GM21423 (cell line): ENCODE measurements around the gene RBM33.

ENCODE experiments used
- ATAC-seq: cut with Tn5 transposase; IDR thresholded peaks from one replicate; pipeline ENCODE4 v1.9.1; 2021; ENCODE audit warnings: mild to moderate bottlenecking, moderate library complexity; ENCODE audit not compliant: unreplicated experiment

Gene RBM33

DNA sequence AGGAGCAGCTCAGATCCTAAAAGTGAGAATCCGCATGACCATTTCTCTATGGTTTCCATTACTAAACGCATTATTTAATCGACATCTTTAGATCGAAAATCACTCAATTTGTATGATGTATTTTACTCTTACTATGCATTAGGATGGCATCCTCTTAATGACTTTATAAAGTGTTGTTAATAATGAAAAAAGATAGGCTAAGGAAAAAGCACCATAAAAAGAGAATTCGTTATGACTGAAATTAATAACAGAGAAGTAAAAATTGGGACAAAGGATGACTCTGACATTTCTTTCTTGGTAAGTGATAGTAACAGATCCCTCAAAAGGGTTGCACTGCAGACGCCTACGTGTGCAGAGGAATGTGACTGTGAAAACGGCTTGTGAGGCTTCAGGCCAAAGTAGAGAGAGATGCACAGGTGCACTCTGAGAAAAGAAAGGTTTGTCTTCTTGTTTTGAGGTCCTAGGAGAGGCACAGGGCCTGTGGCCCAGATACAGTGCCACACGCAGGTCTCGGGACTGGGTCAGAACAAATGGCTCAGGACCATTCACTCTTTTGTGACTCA, 23.0 kb upstream of the RBM33 start:
- no peak for ATAC-seq

DNA sequence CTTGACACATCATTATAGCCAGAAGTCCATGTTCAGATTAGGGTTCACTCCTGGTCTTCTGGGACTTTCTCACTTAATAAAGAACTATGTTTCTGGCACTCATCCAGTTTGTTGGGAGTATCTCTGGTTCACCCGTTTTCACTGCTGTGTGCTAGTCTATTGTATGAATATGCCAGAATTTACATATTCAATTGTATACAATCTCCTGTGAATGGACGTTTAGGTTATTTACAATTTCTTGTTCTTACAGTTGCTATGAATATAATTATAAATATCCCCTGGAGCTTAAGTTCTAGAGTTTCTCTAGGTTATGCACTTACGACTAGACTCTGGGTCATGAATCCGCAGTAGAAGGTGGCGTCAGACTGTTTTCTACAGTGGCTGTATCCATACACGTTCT, 20.0 kb upstream of the RBM33 start:
- ATAC-seq = no peak

DNA sequence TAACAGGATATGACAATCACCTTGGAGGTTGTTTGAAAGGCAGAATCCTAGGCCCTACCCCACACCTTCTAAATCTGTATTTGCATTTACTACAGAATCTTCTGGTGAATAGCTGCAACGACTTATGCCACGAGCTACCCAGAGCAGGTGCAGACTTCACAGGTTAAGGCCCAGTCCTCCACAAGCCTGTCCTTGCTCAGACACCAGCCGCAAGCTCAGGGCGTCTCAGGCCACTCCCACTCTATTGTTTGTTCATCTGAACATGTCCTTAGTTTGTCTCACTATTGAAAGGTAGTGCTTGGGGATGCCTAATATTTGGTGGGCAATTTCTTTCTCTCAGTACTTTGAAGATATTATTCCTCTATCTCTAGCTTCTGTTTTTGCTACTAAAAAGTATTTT, 18.9 kb upstream of the RBM33 start:
- no peak for ATAC-seq

DNA sequence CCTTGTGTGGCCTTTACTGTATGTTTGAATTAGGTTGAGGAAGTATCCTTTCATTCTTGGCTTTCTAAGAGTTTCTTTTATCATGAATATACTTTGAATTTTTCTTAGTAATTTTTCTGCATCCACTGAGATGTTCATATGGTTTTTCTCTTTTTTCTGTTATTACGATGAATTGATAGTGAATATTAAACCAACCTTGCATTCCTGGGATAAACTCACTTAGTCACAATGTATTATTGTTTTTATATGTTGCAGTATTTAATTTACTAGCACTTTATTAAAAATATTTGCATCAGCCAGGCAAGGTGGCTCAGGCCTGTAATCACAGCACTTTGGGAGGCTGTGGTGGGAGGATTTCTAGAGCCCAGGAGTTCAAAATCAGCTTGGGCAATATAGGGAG, 15.3 kb upstream of the RBM33 start:
- ATAC-seq = no peak

DNA sequence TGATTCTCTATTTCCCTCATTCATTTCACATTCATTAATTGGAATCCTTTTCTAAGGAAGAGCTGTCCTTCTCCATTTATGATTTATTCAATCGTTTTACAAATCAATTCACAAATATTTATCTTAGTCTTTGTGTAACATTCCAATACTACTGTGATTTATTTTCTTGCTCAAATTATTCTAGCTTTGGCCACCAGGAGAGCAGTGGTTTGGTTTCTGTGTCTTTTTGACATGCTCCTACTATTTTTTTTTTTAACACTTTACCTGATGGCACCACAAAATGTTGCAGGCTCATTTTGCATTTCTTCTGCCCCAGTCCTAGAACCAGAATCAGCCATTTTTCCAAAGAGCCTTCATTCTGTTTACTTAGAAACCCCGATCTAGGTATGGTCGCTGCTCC, 13.3 kb upstream of the RBM33 start:
- ATAC-seq = no peak

DNA sequence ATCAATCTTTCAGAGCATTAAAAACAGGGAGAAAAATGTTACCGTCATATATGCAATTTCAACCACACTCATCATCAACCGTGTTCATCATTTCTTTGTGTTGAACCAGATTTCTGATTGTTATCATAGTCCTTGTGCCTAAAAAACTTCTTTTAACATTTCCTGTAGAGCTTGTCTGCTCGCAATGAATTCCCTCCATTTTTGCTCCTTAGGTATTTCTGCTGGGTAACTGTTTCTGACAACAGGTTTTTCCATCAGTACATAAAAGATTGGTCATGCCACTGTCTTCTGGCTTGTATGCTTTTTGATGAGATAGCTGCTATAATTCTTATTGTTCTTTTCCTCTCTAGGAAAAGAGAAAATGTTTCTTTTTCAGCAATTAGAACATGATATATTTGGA, 8.6 kb upstream of the RBM33 start:
- no peak for ATAC-seq

DNA sequence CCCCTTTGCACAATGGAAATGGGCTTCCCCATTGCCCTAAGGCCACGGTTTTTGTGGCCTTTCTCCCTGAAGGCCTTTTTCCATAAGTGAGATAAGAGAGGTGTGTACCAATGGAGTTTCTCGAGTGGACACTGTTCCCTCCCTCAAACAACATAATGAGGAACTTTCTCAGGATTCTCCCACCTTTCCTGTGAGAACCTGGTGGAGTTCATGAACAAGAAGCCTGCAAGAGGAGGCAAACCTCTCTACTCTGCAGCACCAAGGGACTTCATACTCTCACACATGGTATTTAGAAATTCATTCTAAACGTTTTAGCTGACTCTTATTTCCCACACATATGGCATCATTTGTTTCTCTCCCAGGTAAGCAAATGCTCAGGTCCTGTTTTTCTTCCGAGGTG, 7.3 kb upstream of the RBM33 start:
- ATAC-seq = no peak

DNA sequence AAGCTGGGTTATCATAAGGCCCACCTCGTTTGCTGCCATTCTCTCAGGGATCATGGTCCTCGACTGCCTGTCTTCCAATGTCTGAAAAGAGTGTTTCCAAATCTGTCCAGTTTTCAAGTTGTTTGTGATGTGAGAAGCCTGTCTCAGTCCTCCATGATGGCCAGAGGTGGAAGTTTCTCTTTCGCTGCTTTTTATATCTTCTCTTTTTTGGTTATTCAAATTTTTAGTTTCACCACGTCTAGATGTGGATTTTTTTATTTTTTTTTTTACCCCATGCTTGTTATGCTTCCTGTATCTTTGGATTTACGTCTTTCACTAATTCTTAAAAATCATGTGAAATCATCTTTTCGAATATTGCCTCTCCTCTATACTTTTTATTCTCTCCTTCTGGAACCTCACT, 6.1 kb upstream of the RBM33 start:
- no peak for ATAC-seq

DNA sequence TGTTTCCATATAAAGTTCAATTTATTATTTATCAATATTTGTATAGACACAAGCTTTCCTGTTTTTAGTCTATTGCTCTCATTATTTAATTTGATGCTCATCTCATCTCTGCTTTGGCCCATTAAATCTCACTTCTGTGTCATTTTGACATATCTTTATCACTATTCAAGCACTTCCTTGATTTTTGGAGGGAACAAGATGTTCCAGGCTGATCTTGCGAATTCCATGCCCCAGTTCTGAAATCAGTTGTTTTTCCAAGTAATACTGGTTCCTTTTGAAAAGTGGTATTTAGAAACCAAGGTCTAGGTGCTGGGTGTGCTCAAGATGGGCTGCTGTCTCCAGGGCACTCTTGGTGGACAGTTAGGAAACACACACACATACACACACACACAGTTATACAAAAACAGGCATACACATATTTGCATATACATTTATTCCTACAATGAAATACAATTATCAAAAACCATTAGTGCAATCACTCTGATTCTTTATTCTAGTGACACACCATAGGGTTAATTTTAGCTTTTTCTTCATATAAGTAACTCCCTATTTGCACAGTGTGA, 4.4 kb upstream of the RBM33 start:
- no peak for ATAC-seq

DNA sequence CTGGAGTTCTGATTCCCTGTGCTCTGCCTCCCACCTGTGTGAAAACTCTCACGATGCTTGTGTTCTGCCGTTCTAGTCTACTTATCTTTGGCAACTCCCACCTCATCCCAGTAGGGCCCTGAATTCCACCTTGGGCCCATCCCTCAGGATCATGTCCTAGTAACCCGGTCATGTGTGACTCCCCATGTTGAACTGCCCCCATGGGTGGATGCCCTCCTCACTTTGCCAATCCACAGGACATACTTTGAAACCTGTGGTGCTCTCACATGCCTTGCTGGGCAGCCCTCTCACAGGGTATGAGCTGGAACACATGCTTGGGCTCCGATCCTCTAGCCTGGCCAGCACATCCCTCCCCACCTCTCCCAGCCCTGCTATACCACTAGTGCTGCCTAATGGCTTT, 3.8 kb upstream of the RBM33 start:
- no peak for ATAC-seq

DNA sequence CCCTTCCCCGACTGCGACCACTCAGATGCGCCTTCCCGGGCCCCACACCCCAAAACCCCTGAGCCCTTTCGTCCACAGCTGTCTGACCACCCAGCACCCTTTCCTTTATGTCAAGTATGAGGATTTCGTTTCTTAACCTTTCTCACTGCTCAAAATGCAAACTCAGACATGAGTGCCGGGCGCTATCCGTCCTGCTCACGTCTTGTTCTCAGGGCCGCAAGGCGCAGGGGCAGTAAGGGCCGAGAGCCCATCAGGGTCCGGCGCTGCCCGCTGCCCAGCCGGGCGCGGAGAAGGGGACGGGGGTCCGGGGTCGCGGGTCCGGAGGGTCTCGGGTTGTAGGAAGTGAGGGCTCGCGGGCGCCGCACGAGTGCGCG, 670 bp upstream of the RBM33 start:
- no peak for ATAC-seq

DNA sequence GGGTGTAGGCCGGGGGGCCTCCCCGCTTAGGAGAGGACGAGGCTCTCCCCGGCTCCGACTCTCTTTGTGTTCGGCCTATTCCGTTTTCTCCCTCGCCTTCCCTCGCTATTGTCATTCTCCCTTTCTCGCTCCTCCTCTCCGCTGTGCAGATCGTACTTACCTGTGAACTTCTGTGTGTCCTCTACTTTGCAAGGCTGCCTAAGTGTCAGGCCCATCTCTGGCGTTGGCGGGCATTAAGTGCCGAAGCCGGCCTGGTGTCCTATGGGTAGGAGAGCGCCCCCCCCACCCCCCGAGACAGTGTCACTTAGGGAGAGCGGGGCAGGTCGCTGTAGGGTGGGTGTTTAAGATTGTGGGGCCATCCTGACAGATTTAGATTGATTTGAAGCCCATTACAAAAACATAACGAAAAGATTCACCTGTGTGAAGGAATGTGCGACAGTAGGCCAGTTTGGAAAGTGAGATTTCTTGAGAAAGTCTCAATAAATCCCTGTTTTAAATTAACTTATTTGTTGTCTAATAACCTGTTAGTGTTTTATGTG, 579 bp downstream of the RBM33 start:
- ATAC-seq = peak; percentile 29

DNA sequence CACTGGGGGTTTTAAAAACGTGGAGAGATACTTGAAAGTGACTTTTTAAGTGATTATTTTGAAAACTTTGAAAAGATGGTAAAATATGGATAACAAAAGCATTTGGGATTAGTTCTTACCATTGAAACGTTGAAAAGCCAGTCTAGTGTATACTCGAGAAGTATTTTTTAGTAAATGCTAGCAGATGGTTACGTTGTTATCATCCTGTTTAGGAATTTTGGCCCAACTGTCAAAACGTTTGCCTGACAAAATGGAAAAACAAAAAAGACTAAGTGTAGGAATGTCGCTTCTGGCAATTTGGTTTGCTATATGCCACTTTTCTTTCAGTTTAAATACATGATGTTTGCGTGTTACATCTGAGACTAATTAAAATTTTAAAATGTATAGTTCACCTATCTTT, 1.2 kb downstream of the RBM33 start:
- ATAC-seq = no peak

DNA sequence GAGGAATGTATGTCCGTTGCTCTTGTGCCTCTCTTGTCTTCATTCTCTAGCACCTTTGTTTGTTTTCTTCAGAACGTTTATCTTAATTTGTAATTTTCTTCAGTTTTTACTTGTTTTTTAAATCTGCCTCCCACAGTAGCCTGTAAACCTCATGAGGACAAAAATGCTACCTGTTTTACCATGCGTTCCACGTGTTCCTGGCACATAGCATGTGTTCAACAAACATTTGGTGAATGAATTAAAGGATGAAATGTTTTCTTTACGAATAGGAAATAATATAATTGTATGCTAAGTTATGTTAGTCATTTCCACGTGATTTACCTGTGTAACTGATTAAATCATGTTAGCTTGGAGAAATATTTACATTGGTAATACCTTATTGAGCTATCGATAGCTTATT, 2.2 kb downstream of the RBM33 start:
- no peak for ATAC-seq

DNA sequence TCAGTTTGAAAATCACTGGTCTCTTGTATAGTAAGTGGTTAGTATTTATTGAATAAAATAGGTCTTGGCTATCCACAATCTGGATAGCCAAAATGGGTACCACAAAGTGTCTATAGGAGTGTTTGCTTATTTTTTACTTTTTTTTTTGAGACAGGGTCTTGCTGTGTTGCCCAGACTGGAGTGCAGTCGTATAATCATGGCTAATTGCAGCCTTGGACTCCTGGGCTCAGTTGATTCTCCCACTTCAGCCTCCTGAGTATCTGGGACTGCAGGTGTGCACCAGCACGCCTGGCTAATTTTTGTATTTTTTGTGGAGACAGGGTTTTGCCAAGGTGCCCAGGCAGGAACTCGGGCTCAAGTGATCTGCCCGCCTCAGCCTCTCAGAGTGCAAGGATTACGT, 2.8 kb downstream of the RBM33 start:
- ATAC-seq = no peak

DNA sequence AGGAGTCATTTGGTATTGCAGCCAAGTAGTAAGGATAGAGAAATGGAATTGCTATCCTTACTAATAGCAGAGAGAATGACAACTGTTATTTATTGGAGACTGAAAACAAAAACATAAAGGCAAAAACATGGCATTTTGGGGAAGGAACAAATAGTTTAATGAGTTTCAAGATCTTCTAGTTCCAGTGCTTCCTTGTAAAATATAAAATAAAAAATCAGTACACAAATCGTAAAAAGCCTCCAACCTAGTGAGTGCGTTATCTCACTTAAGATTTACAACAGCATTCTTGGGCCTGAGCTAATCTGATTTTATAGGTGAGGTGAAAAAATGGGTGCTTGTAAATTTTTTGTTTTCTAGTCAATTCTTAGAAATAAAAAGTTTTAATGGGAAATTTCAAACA, 3.3 kb downstream of the RBM33 start:
- ATAC-seq = no peak

DNA sequence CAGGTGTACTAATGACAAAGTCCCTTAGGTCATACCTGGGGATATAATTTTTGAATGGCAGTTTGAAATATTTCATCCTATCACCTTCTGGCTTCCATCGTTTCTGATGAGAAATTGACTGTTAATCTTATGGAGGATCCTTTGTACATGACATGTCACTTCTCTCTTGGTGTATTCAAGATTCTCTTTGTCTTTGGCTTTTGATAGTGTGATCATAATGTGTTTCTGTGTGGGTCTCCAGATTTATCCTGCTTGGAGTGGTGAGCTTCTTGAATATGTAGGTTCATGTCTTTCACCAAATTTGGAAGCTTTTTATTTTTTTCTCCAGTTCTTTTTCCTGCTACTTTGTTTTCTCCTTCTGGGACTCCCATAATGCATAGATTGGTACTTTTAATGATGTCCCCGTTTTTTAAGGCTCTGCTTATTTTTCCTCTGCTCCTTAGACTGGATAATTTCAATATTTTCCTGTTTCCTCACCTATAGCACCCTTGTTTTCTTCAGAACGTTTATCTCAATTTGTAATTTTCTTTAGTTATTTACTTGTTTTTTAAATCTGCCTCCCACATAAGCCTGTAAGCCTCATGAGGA, 4.4 kb downstream of the RBM33 start:
- no peak for ATAC-seq

DNA sequence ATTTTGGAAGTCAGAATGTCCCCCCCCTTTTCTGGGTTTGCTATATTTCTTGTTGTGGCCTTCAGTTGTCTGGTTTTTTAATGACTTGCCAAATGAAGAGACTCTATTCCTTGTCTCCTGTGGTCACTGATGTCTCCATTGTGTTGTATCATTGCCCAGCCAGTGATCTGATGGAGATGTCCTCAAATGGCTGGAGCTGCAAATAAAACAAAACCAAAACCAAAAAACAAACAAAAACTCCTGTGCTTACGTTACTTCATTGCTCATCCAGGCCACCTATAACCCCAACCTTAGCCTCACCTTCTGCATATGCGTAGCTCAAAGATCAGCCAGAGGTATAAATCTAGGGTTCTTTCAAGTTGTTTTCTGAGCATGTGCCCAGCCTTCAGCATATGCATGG, 5.1 kb downstream of the RBM33 start:
- ATAC-seq = no peak

DNA sequence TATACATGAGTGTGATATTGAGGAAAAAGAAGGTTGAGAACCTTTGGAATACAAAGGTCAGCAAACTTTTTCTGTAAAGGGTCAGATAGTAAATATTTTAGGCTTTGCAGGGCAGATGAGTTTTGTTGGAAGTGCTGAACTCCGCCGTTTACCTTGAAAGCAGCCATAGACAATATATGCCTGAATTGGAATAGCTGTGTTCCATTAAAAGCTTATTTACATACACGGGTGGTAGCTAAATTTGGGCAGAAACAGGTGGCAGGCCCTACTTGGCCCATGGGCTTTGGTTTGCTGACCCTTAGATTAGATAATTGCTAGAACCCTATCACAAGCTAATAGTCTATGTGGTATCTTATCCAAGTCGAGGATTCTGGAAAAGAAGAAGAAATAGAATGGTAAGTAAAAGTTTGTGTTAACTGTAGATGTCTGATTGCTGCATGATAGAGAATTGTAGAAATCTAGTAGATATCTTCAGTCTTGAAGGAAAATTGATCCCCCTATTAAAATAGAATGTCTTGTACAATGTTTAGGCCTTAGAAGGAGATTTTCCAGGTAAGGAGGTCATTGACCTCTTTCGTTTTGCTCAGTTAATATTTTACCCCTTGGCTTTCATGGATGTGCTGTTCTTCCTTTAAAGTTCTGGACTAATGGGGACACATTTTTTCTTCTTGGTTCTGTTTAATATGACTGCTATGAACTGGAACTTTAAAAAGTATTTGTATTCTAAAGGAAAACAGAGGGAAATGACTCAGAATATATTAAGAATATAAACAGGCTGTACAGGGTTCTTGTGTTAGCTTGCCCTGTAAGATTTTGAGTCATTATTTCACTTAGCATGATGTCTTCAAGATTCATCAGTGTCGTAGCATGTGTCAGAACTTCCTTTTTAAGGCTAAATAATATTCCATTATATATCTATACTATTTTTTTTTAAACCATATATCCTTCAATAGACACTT, 8.0 kb downstream of the RBM33 start:
- no peak for ATAC-seq

DNA sequence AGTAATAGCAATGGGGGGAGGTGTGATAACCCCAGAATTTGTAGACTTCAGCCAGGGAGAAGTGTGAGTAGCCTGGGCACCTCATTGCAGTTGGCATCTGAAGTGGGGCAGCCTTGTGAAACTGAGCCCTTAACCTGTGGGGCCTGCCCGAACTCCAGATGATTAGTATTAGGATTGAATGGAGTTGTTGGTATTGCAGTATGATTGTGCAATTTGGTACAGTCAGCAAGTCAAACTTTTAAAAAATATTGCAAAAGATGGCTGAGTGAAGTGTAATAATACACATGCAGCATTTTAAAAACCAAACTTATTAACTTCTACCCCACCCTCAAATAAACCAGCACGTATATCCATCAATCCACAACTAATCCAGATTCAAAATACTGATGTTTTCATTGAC, 9.3 kb downstream of the RBM33 start:
- no peak for ATAC-seq

DNA sequence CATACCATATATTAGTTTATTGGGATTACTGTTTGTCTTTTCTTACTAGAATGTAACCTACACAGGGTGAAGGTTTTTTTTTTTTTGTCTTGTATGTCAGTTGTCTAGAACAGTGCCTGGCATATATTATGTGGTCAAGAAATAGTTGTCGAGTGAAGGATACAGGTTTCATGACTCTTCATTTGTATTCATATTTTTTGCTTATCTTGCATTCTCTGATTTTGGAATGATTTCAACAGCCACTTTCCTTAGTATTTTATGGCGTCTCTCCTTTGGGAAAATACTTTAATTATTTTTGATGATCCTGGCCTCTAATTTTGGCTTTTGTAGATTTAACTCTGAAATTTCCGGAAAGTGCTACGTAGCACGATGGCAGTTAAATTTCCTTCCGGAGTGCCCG, 12.4 kb downstream of the RBM33 start:
- no peak for ATAC-seq
